Colonic mucosa (tissue), 4 donors: Measurements from ENCODE around the gene SPATA13. TPM values are rescaled to one million over a fixed set of nuclear protein-coding genes. Genes with fewer than 3 reads are reported as not detected.

Experiments used
- DNase-seq: peaks from one replicate; pipeline ENCODE4 v3.0.0-alpha.2; 2020
- H3K27ac ChIP-seq: fragments of 200-600 bp; one replicate; pipeline ENCODE4 v1.8.0; 2021
- H3K27me3 ChIP-seq: fragments of 200-600 bp; one replicate; pipeline ENCODE4 v1.8.0; 2021
- H3K36me3 ChIP-seq: fragments of 200-600 bp; one replicate; pipeline ENCODE4 v1.8.0; 2021
- H3K4me1 ChIP-seq: fragments of 200-600 bp; one replicate; pipeline ENCODE4 v1.8.0; 2021; ENCODE audit warnings: mild to moderate bottlenecking
- H3K4me3 ChIP-seq: fragments of 200-600 bp; one replicate; pipeline ENCODE4 v1.8.0; 2021
- H3K9ac ChIP-seq, 2 donors: one replicate each; pipeline ENCODE4 v1.7.0; 2013; ENCODE audit warnings: control low read depth in 2 of 2, low read depth in 2 of 2, low read length in 2 of 2
- H3K9me3 ChIP-seq: fragments of 200-600 bp; one replicate; pipeline ENCODE4 v1.8.0; 2021
- intact Hi-C: fragments of 100-400 bp; cut with DNase I; formaldehyde crosslinking; loops from one replicate; pipeline ENCODE4 v1.14.1; 2022
- total RNA-seq, 2 donors: library from RNA; stranded (reverse); fragmentation: NEBNext Ultra II Directional in 1 of 2; extraction: Animal tissue kit (Norgen Biotek cat#: 25700) in 1 of 2; gene quantifications; one replicate each; pipeline ENCODE4 v1.2.1, GENCODE V29; 2021
- TF ChIP-seq, protein P1 (sequence below): fragments of 200-600 bp; IDR thresholded peaks from one replicate; pipeline ENCODE4 v1.8.0; 2022; ENCODE audit warnings: antibody characterized with exemption, mild to moderate bottlenecking
- donor health status: healthy.
- donor health status: DM: no; HTN: no; CAD: no.
- donor health status: DM: no; HTN: no; CAD: no.

The SPATA13 gene
- total RNA-seq, 2 donors from 2014 or later = 41.5 to 43.8 TPM

DNA sequence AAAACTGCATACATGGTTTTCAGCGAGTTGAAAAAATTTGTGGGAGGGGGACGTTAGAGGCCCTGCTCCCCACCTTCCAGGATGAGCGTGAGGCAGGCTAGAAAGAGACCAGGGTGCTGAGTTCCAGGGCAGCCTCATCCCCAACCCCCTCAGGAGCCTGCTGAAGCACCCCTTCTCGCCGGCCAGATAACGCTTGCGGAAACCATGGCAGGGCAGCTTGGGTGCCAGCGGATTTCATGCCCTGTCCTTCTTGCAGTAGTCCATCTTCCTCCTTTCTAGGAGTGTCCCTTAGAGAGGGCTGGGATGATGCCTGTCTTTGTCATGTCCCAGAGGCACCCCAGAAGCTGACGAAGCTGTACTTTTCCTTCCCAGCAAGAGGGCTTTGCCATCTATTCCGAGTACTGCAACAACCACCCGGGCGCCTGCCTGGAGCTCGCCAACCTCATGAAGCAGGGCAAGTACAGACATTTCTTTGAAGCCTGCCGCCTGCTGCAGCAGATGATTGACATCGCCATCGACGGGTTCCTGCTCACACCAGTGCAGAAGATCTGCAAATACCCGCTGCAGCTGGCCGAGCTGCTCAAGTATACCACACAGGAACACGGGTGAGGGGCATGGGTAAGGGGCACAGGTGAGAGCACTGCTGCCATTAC is 129.9 kb downstream of the SPATA13 start:
- Histone ChIP-seq H3K27me3 (no peaks in the 10 kb centered on the region), H3K4me3 (no peak overlapping the region), H3K36me3 (peaks cover 32% of the 10 kb centered on the region), H3K4me1 (no peaks in the 10 kb centered on the region), H3K9me3 (no peaks in the 10 kb centered on the region), H3K27ac (no peak overlapping the region), H3K9ac (no peak overlapping the region)
- no peak for DNase-seq
- intact Hi-C loops = no loop called here
- TF ChIP-seq, protein P1, sequence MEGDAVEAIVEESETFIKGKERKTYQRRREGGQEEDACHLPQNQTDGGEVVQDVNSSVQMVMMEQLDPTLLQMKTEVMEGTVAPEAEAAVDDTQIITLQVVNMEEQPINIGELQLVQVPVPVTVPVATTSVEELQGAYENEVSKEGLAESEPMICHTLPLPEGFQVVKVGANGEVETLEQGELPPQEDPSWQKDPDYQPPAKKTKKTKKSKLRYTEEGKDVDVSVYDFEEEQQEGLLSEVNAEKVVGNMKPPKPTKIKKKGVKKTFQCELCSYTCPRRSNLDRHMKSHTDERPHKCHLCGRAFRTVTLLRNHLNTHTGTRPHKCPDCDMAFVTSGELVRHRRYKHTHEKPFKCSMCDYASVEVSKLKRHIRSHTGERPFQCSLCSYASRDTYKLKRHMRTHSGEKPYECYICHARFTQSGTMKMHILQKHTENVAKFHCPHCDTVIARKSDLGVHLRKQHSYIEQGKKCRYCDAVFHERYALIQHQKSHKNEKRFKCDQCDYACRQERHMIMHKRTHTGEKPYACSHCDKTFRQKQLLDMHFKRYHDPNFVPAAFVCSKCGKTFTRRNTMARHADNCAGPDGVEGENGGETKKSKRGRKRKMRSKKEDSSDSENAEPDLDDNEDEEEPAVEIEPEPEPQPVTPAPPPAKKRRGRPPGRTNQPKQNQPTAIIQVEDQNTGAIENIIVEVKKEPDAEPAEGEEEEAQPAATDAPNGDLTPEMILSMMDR = no peak

DNA sequence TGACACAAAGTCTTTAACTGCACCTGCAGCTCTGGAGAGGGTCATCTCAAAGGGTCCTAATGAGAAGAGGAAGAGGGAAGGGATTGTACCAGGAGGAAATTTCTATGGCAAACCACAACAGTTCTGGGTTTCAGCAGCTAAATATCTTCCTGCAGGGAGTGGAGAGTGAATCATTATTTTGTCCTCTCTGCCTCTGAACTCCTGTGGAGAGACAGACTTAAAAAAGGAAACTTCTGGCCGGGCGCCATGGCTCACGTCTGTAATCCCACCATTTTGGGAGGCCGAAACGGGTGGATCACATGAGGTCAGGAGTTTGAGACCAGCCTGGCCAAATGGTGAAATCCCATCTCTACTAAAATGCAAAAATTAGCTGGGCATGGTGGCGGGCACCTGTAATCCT is 132.0 kb downstream of the SPATA13 start:
- TF ChIP-seq, protein P1 = no peak
- Histone ChIP-seq H3K4me3 (no peak overlapping the region), H3K27ac (no peak overlapping the region), H3K9me3 (no peaks in the 10 kb centered on the region), H3K36me3 (peaks cover 44% of the 10 kb centered on the region), H3K27me3 (no peaks in the 10 kb centered on the region), H3K9ac (no peak overlapping the region), H3K4me1 (no peaks in the 10 kb centered on the region)
- DNase-seq = no peak
- intact Hi-C loops = no loop called here

DNA sequence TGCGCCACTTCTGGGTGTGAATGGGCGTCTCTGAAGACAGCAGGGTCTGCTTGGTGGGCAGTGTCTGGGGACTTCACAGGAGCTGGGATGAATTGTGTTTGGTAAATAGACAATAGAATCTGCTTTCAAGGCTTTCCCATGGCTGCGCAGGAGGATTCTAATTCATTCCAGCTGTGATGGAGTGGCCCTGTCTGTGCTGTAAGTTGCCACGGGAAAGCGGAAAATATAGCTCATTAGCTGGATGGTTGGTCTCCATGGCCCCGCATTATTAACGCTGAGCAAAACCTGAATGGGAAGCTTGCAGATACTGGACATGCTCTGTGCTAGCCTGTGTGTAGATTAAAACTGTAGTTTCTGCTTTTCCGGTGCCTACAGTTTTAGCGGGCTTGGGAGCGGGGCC is 133.2 kb downstream of the SPATA13 start:
- intact Hi-C loops = no loop called here
- H3K9ac ChIP-seq = no peak overlapping the region
- H3K9me3 ChIP-seq = no peaks in the 10 kb centered on the region
- peaks cover 47% of the 10 kb centered on the region for H3K36me3 ChIP-seq
- no peaks in the 10 kb centered on the region for H3K27me3 ChIP-seq
- H3K27ac ChIP-seq = no peak overlapping the region
- no peak overlapping the region for H3K4me3 ChIP-seq
- no peak for DNase-seq
- TF ChIP-seq, protein P1 = no peak
- H3K4me1 ChIP-seq = no peaks in the 10 kb centered on the region

DNA sequence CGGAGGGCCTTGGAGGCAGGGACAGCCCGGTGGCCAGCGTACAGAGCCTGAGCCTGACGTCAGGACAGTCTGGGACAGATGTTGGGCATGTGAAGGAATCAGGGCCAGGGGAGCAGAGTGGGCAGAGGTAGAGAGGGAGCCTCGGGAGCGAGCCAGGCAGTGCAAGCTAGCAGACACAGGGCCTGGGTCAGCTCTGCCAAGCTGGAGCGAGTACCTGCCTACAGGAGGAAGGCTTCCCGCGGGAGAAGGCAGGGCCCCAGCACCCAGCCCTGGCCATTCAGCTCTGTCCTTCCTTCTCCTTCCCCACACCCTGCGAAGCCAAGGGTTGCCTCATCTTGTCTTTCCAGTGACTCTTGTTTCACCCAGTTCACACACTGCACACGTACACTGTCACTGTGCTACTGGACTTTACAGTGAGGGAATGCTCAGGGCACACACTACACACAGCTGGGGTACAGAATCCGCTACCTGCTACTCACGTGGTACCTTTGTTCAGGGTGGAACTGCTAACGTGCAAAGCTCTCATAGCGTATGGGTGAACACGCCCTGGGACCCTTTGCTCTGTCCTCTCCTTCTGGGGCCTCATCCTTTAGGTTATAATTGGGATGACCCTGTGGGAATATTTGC is 139.1 kb downstream of the SPATA13 start:
- no peak overlapping the region for H3K27ac ChIP-seq
- H3K27me3 ChIP-seq = no peaks in the 10 kb centered on the region
- TF ChIP-seq, protein P1 = no peak
- no peak overlapping the region for H3K9ac ChIP-seq
- no peaks in the 10 kb centered on the region for H3K4me1 ChIP-seq
- DNase-seq = no peak
- no peak overlapping the region for H3K4me3 ChIP-seq
- intact Hi-C loops = loop anchor here (5.0 kb wide), 1 partner anchor 208 kb away; no protein-coding TSS in a partner anchor
- H3K36me3 ChIP-seq = peaks cover 33% of the 10 kb centered on the region
- H3K9me3 ChIP-seq = no peaks in the 10 kb centered on the region

DNA sequence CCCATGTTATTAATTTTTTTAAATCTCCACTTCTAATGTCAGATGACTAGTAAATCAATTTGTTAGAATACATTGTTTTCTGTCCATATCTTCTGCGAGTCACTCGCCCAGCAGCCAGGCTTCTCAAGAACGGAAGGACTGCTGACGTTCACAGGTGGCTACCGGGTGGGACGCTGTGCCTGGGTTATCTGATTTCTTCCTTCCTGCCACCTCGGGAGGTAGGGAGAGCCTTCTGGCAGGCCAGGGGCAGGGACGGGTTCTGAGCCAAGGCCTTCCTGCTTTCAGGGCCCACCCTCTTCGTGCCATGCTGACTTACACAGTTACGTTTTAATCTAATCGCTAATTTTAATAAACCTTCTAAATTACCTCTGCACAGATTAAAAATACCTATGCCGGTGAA is 140.9 kb downstream of the SPATA13 start:
- H3K27ac ChIP-seq = no peak overlapping the region
- peaks cover 19% of the 10 kb centered on the region for H3K36me3 ChIP-seq

More for the DNA sequence above, 140.9 kb downstream of the SPATA13 start:
- Histone ChIP-seq H3K9ac (no peak overlapping the region), H3K9me3 (no peaks in the 10 kb centered on the region), H3K4me3 (no peak overlapping the region), H3K4me1 (no peaks in the 10 kb centered on the region), H3K27me3 (no peaks in the 10 kb centered on the region)
- no peak for DNase-seq
- TF ChIP-seq, protein P1 = no peak
- intact Hi-C loops = loop anchor here (5.0 kb wide), 1 partner anchor 206 kb away; no protein-coding TSS in a partner anchor
